Neural progenitor cell (in vitro differentiated cells): Measurements from ENCODE around the gene RWDD3. TPM values are rescaled to one million over a fixed set of nuclear protein-coding genes. Genes with fewer than 3 reads are reported as not detected.

Source experiments
- DNase-seq: peaks from one replicate; pipeline ENCODE4 v3.0.0-alpha.2; 2016; ENCODE audit warnings: low spot score
- H2AFZ ChIP-seq: fragments of 200-600 bp; sonication (generic); replicated peaks from 2 replicates; pipeline ENCODE4 v1.6.1; 2016; ENCODE audit warnings: antibody characterized with exemption
- H3F3A ChIP-seq: fragments of 200-600 bp; sonication (generic); 2 replicates; pipeline ENCODE4 v1.6.1; 2016; ENCODE audit warnings: antibody characterized with exemption, low read depth
- H3K27ac ChIP-seq: fragments of 200-600 bp; sonication (generic); 2 replicates; pipeline ENCODE4 v1.5.1; 2016; ENCODE audit warnings: mild to moderate bottlenecking
- H3K27me3 ChIP-seq: fragments of 200-600 bp; sonication (generic); 2 replicates; pipeline ENCODE4 v1.6.1; 2016; ENCODE audit warnings: mild to moderate bottlenecking, moderate library complexity
- H3K36me3 ChIP-seq: fragments of 200-600 bp; sonication (generic); 2 replicates; pipeline ENCODE4 v1.5.1; 2016
- H3K4me1 ChIP-seq: fragments of 200-600 bp; sonication (generic); 2 replicates; pipeline ENCODE4 v1.6.1; 2016; ENCODE audit warnings: mixed run types
- H3K4me2 ChIP-seq: fragments of 200-600 bp; sonication (generic); 2 replicates; pipeline ENCODE4 v1.6.1; 2016
- H3K4me3 ChIP-seq: fragments of 200-600 bp; sonication (generic); 2 replicates; pipeline ENCODE4 v1.5.1; 2016
- H3K79me2 ChIP-seq: fragments of 200-600 bp; sonication (generic); 2 replicates; pipeline ENCODE4 v1.6.1; 2016; ENCODE audit warnings: low read depth
- H3K9ac ChIP-seq: fragments of 200-600 bp; sonication (generic); 2 replicates; pipeline ENCODE4 v1.6.1; 2016
- H3K9me3 ChIP-seq: fragments of 200-600 bp; sonication (generic); 2 replicates; pipeline ENCODE4 v1.5.1; 2016; ENCODE audit warnings: low read depth
- H4K20me1 ChIP-seq: fragments of 200-600 bp; sonication (generic); 2 replicates; pipeline ENCODE4 v1.6.1; 2016; ENCODE audit warnings: low read depth
- H3K27ac Mint-ChIP-seq: 3 replicates; pipeline ENCODE4 v1.8.0; 2021; ENCODE audit warnings: mixed read lengths
- H3K27me3 Mint-ChIP-seq: 2 replicates; pipeline ENCODE4 v1.8.0; 2022; ENCODE audit warnings: low read depth, mild to moderate bottlenecking, inconsistent platforms, moderate library complexity, mixed read lengths; ENCODE audit not compliant: insufficient read depth
- H3K36me3 Mint-ChIP-seq: 3 replicates; pipeline ENCODE4 v1.8.0; 2021; ENCODE audit warnings: mixed read lengths
- H3K4me1 Mint-ChIP-seq: 3 replicates; pipeline ENCODE4 v1.8.0; 2021; ENCODE audit warnings: mixed read lengths
- H3K4me3 Mint-ChIP-seq: 3 replicates; pipeline ENCODE4 v1.8.0; 2021; ENCODE audit warnings: mild to moderate bottlenecking, moderate library complexity, mixed read lengths
- H3K9me3 Mint-ChIP-seq: 3 replicates; pipeline ENCODE4 v1.8.0; 2020; ENCODE audit warnings: mixed read lengths
- EZH2 ChIP-seq: fragments of 200-600 bp; sonication (generic); IDR thresholded peaks from 2 replicates; pipeline ENCODE4 v1.6.1; 2017; ENCODE audit warnings: antibody characterized with exemption, mild to moderate bottlenecking, moderate library complexity
- EZH2phosphoT487 ChIP-seq: fragments of 200-600 bp; sonication (generic); IDR thresholded peaks from 2 replicates; pipeline ENCODE4 v1.6.1; 2017; ENCODE audit warnings: antibody characterized with exemption
- total RNA-seq: library from RNA; depleted of rRNA; stranded (reverse); fragments of >200 nt; gene quantifications from 2 replicates; pipeline ENCODE4 v1.2.3, GENCODE V29; 2015; ENCODE audit warnings: low replicate concordance
- TF ChIP-seq, protein P1 (sequence below): fragments of 200-600 bp; sonication (generic); IDR thresholded peaks from 2 replicates; pipeline ENCODE4 v1.5.1; 2017; ENCODE audit warnings: antibody characterized with exemption, mild to moderate bottlenecking

The RWDD3 gene
- total RNA-seq, 1 donor from 2014 or later = 32.2 TPM

DNA sequence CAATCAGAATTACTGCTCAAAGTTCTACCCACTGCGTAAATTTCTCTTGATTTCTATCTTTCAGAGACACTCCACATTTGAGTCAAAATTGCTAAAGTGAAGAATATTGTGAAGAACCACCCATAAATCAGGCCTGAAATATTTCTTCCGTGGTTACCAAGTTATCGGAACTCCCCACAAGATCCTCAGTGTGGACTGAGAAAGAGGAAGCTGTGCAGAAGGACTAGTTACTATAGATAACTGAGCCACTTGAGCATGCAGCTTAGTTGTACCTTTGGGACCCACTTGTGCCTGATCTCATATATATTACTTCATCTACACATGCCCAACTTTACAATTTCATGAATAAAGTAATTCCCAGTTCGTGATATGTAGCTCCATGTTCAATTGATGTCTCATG, 18.4 kb downstream of the RWDD3 start:
- Histone ChIP-seq H3K9ac (no peak overlapping the region), H2AFZ (no peak overlapping the region), H3K36me3 (no peaks in the 10 kb centered on the region), H3F3A (no peaks in the 10 kb centered on the region), H3K4me3 (no peak overlapping the region), H3K79me2 (no peaks in the 10 kb centered on the region), H3K27me3 (no peaks in the 10 kb centered on the region), H3K27ac (no peak overlapping the region), H4K20me1 (no peaks in the 10 kb centered on the region), H3K4me1 (no peaks in the 10 kb centered on the region), H3K9me3 (no peaks in the 10 kb centered on the region), H3K4me2 (no peak overlapping the region)
- no peak overlapping the region for H3K4me3 Mint-ChIP-seq
- no peak overlapping the region for H3K27ac Mint-ChIP-seq
- H3K4me1 Mint-ChIP-seq = no peaks in the 10 kb centered on the region
- TF ChIP-seq EZH2 = no peak
- TF ChIP-seq EZH2phosphoT487 = no peak
- TF ChIP-seq, protein P1, sequence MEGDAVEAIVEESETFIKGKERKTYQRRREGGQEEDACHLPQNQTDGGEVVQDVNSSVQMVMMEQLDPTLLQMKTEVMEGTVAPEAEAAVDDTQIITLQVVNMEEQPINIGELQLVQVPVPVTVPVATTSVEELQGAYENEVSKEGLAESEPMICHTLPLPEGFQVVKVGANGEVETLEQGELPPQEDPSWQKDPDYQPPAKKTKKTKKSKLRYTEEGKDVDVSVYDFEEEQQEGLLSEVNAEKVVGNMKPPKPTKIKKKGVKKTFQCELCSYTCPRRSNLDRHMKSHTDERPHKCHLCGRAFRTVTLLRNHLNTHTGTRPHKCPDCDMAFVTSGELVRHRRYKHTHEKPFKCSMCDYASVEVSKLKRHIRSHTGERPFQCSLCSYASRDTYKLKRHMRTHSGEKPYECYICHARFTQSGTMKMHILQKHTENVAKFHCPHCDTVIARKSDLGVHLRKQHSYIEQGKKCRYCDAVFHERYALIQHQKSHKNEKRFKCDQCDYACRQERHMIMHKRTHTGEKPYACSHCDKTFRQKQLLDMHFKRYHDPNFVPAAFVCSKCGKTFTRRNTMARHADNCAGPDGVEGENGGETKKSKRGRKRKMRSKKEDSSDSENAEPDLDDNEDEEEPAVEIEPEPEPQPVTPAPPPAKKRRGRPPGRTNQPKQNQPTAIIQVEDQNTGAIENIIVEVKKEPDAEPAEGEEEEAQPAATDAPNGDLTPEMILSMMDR = no peak
- no peaks in the 10 kb centered on the region for H3K27me3 Mint-ChIP-seq
- H3K36me3 Mint-ChIP-seq = peaks cover 27% of the 10 kb centered on the region
- H3K9me3 Mint-ChIP-seq = peaks cover 2% of the 10 kb centered on the region
- no peak for DNase-seq

DNA sequence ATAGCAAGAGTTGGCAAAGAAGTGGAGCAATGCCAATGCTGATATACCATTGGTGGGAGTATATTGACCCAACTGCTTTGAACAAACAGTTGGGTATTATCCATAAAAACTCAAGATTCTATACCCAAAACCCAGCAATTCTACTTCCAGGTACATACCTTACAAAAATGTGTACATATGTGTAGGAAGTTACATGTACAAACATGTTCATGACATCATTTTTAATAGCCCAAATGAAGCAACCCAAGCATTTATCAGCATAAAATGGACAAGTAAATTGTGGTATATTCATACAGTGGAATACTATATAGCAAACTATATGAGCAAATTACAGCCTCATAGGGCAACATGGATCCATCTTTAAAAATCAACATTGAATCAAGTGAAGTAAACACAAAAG, 20.9 kb downstream of the RWDD3 start:
- DNase-seq = no peak
- Histone ChIP-seq H2AFZ (no peak overlapping the region), H3K4me2 (no peak overlapping the region), H3K4me3 (no peak overlapping the region), H3K36me3 (no peaks in the 10 kb centered on the region), H4K20me1 (no peaks in the 10 kb centered on the region), H3K27ac (no peak overlapping the region), H3F3A (no peaks in the 10 kb centered on the region), H3K79me2 (no peaks in the 10 kb centered on the region), H3K9me3 (no peaks in the 10 kb centered on the region), H3K9ac (no peak overlapping the region), H3K27me3 (no peaks in the 10 kb centered on the region), H3K4me1 (no peaks in the 10 kb centered on the region)
- no peaks in the 10 kb centered on the region for H3K4me1 Mint-ChIP-seq
- H3K27me3 Mint-ChIP-seq = no peaks in the 10 kb centered on the region
- TF ChIP-seq, protein P1 = no peak
- TF ChIP-seq EZH2 (no peak), EZH2phosphoT487 (no peak)
- H3K36me3 Mint-ChIP-seq = peaks cover 20% of the 10 kb centered on the region
- no peak overlapping the region for H3K27ac Mint-ChIP-seq
- H3K4me3 Mint-ChIP-seq = no peak overlapping the region
- H3K9me3 Mint-ChIP-seq = peaks cover 2% of the 10 kb centered on the region

DNA sequence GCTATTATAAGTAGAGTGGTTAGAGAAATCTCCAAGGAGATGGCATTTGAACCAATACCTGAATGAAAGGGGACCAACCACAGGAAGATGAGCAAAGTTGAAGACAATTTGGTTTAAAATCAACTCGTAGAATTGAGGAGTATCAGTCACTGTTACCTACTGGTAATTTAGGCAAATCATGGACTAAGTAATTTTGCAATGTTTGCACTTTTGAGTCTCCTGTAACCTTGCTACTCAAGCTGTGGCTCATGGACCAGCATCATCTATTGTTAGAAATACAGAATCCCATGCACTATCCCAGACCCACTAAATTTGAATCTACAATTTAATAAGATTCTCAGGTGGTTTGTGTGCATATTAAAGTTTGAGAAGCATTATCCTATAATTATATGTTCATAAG, 21.8 kb downstream of the RWDD3 start:
- Histone ChIP-seq H3K4me1 (no peaks in the 10 kb centered on the region), H3K27me3 (no peaks in the 10 kb centered on the region), H3K36me3 (no peaks in the 10 kb centered on the region), H3K4me3 (no peak overlapping the region), H2AFZ (no peak overlapping the region), H3K27ac (no peak overlapping the region), H4K20me1 (no peaks in the 10 kb centered on the region), H3K9ac (no peak overlapping the region), H3F3A (no peaks in the 10 kb centered on the region), H3K9me3 (no peaks in the 10 kb centered on the region), H3K4me2 (no peak overlapping the region), H3K79me2 (no peaks in the 10 kb centered on the region)
- no peak for DNase-seq
- TF ChIP-seq, protein P1 = no peak
- no peak for TF ChIP-seq EZH2phosphoT487
- TF ChIP-seq EZH2 = no peak
- H3K27ac Mint-ChIP-seq = no peak overlapping the region
- H3K27me3 Mint-ChIP-seq = no peaks in the 10 kb centered on the region
- H3K4me3 Mint-ChIP-seq = no peak overlapping the region
- H3K4me1 Mint-ChIP-seq = no peaks in the 10 kb centered on the region
- H3K36me3 Mint-ChIP-seq = peaks cover 20% of the 10 kb centered on the region
- H3K9me3 Mint-ChIP-seq = peaks cover 2% of the 10 kb centered on the region
